Lung (tissue), 12 donors: ENCODE results near the gene SNX17. TPM values are rescaled to one million over a fixed set of nuclear protein-coding genes. Genes with fewer than 3 reads are reported as not detected.

ENCODE experiments used
- ATAC-seq: fragments of 200-7000 bp; cut with Tn5 transposase; one replicate; pipeline ENCODE4 v1.9.1; 2020; ENCODE audit warnings: moderate number of reproducible peaks; ENCODE audit not compliant: insufficient read depth, low FRiP score
- DNase-seq, 3 donors: peaks; one replicate each; pipeline ENCODE4 v3.0.0-alpha.2; 2013 to 2017
- H3K27ac ChIP-seq, 2 donors: one replicate each; pipeline ENCODE4 v1.5.1; 2013; ENCODE audit warnings: mild to moderate bottlenecking in 2 of 2, moderate library complexity in 2 of 2, control low read depth in 1 of 2, inconsistent platforms in 1 of 2, low read depth in 1 of 2, low read length in 1 of 2
- H3K27me3 ChIP-seq, 3 donors: one replicate each; pipeline ENCODE4 v1.5.1; 2013; ENCODE audit warnings: low read length in 2 of 3; ENCODE audit not compliant: control insufficient read depth in 3 of 3, insufficient read depth in 3 of 3
- H3K36me3 ChIP-seq, 4 donors: one replicate each; pipeline ENCODE4 v1.5.1; 2013; ENCODE audit warnings: low read length in 4 of 4, mild to moderate bottlenecking in 1 of 4, moderate library complexity in 1 of 4; ENCODE audit not compliant: control insufficient read depth in 4 of 4, insufficient read depth in 4 of 4
- H3K4me1 ChIP-seq, 5 donors: one replicate each; pipeline ENCODE4 v1.5.1; 2013; ENCODE audit warnings: low read length in 5 of 5, mild to moderate bottlenecking in 2 of 5, moderate library complexity in 1 of 5; ENCODE audit not compliant: control insufficient read depth in 5 of 5, insufficient read depth in 5 of 5
- H3K4me3 ChIP-seq: one replicate; pipeline ENCODE4 v1.5.1; 2013; ENCODE audit warnings: mild to moderate bottlenecking, control low read depth, moderate library complexity
- H3K9ac ChIP-seq, 2 donors: one replicate each; pipeline ENCODE4 v1.5.1; 2013; ENCODE audit warnings: low read length in 2 of 2, control low read depth in 1 of 2; ENCODE audit not compliant: insufficient read depth in 1 of 2
- H3K9me3 ChIP-seq, 4 donors: one replicate each; pipeline ENCODE4 v1.5.1; 2013; ENCODE audit warnings: low read length in 3 of 4, mild to moderate bottlenecking in 1 of 4, moderate library complexity in 1 of 4; ENCODE audit not compliant: control insufficient read depth in 4 of 4, insufficient read depth in 3 of 4
- WGBS, 2 donors: extraction: QIAGEN DNeasy Blood & Tissue Kit; methylation state at CpG; one replicate each; pipeline ENCODE4 v1.1.7; 2013; 5-methylcytosine and 5-hydroxymethylcytosine counted together
- polyA plus RNA-seq, 2 donors: library from polyadenylated mRNA; stranded (reverse); fragments of 200-250 nt; gene quantifications; one replicate each; pipeline ENCODE4 v1.2.1, GENCODE V29; 2013
- total RNA-seq, 2 donors: library from RNA; depleted of rRNA in 1 of 2; stranded (reverse); fragments of >200 nt in 1 of 2; gene quantifications; one replicate each; pipeline ENCODE4 v1.2.1, GENCODE V29; 2014 to 2021
- TF ChIP-seq, protein P1 (sequence below): IDR thresholded peaks from 2 replicates; pipeline ENCODE4 v1.5.1; 2012; ENCODE audit warnings: mild to moderate bottlenecking; ENCODE audit errors: control extremely low read depth, extremely low read depth
- donor health status: control.
- donor health status: control.
- donor health status: Bipolar disorder and iron deficiency.
- donor health status: healthy.
- donor health status: DM: yes; HTN: yes; CAD: no.

Gene SNX17
- total and polyA plus RNA-seq, 4 donors = 65.8 to 129 (median 95.7) TPM

DNA sequence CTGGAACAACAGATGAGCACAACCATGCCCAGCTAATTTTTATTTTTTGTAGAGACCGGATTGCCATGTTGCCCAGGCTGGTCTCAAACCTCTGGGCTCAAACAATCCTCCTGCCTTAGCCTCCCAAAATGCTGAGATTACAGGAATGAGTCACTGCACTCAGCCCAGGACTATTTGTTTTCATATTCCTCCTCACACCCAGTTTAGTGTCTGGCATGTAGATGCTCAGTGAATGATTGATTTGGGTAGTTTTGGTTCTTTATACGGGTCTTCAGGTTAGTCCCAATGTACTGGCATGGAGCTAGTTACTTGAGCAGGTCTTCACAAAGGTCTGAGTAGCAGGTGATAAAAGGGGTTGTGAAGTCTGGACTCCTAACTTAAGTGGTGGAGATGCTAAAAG is 6.5 kb upstream of the SNX17 start:
- ATAC-seq (no peak), DNase-seq (no peak)
- TF ChIP-seq, protein P1, sequence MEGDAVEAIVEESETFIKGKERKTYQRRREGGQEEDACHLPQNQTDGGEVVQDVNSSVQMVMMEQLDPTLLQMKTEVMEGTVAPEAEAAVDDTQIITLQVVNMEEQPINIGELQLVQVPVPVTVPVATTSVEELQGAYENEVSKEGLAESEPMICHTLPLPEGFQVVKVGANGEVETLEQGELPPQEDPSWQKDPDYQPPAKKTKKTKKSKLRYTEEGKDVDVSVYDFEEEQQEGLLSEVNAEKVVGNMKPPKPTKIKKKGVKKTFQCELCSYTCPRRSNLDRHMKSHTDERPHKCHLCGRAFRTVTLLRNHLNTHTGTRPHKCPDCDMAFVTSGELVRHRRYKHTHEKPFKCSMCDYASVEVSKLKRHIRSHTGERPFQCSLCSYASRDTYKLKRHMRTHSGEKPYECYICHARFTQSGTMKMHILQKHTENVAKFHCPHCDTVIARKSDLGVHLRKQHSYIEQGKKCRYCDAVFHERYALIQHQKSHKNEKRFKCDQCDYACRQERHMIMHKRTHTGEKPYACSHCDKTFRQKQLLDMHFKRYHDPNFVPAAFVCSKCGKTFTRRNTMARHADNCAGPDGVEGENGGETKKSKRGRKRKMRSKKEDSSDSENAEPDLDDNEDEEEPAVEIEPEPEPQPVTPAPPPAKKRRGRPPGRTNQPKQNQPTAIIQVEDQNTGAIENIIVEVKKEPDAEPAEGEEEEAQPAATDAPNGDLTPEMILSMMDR = no peak
- peaks cover 0 to 1% (median 0%) of the 10 kb centered on the region in 5 donors for H3K4me1 ChIP-seq
- WGBS, 2 donors = 86 to 90% methylated on average over 2 of the region's 2 CpGs
- no peak overlapping the region for H3K27ac ChIP-seq
- H3K27me3 ChIP-seq = no peaks in the 10 kb centered on the region
- H3K4me3 ChIP-seq = no peak overlapping the region
- H3K36me3 ChIP-seq = peaks cover 17 to 31% (median 25%) of the 10 kb centered on the region in 4 donors
- no peak overlapping the region for H3K9ac ChIP-seq
- H3K9me3 ChIP-seq = no peaks in the 10 kb centered on the region

DNA sequence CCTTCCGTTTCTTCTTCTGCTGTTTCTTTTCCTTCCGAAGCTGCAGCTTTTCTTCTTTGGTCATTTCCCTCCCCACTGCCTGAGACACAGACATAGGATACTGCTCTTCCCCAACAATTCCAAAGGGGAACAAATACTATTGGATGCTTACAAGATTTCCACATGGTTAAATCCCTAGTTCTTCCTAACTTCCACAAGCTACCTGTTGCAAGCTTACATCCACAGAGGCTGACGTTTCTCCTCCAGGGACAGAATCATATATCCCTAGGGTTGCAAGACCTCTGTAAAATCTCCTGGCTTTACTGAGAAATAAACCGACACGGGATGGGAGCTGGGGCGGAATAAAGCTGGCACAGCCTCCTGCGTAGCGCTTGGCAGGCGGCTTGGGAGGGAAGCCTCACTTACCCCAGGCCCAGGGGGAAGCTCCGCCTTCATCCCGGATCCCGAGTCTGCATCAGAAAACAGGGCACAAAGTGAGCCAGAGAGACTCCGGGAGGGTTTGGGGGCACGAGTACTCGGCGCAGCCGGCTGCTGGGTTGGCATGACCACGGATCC is 868 bp upstream of the SNX17 start:
- TF ChIP-seq, protein P1 = no peak
- ATAC-seq = peak; percentile 32
- H3K9ac ChIP-seq = peak overlapping the region; percentile 80 to 82
- H3K27ac ChIP-seq = peak overlapping the region; percentile 92 to 95
- DNase-seq = peak in 2 of 3 donors; percentile 73 to 79
- H3K36me3 ChIP-seq = peaks cover 21 to 44% (median 37%) of the 10 kb centered on the region in 4 donors
- H3K9me3 ChIP-seq = no peaks in the 10 kb centered on the region
- 1% methylated on average over 18 of the region's 18 CpGs for WGBS, 2 donors
- peak overlapping the region; percentile 78 for H3K4me3 ChIP-seq
- no peaks in the 10 kb centered on the region for H3K27me3 ChIP-seq
- H3K4me1 ChIP-seq = peaks cover 2 to 15% (median 8%) of the 10 kb centered on the region in 5 donors

DNA sequence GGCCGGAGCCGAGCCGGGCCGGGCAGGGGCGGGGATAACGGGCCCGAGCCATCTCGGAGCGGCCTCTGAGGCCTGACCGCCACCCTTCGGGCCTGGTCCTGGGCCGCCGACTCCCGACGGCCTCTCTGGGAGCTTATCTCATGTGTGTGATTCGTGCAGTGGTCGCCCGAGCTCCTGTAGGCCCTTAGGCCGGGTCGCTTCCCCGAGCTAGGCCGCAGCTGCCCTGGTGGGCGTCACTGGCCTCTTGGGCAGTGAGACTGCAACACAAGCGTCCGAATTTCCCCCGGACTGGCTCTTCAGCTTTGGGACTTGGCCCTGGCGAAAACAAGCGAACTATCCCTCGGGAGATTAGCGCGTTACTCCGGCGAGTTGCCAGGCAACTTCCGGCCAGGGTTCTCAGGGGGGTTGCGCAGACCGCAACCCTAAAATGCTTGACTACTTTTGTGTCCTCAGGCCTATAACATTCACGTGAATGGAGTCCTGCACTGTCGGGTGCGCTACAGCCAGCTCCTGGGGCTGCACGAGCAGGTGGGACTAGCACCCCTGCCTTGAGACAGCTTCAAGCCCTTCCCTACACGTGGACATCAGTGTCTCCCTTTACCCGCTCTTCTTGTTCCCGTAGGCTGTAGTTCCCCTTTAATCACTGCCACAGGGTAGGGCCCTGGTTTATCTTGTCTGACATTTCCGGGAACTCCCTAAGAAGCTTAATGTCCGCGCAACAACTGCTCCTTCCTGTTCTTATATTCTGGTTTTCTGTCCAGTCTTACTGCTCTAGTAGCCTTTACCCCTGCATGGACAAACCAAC is 602 bp downstream of the SNX17 start:
- no peaks in the 10 kb centered on the region for H3K27me3 ChIP-seq
- 0% methylated on average over 43 to 46 of the region's 46 CpGs for WGBS, 2 donors
- H3K4me1 ChIP-seq = peaks cover 2 to 15% (median 8%) of the 10 kb centered on the region in 5 donors
- peaks cover 26 to 57% (median 48%) of the 10 kb centered on the region in 4 donors for H3K36me3 ChIP-seq
- TF ChIP-seq, protein P1 = no peak
- H3K27ac ChIP-seq = peak overlapping the region; percentile 67 to 91
- H3K4me3 ChIP-seq = peak overlapping the region; percentile 97
- no peaks in the 10 kb centered on the region for H3K9me3 ChIP-seq
- ATAC-seq (peak; percentile 8), DNase-seq (peak in 2 of 3 donors; percentile 26 to 38)
- H3K9ac ChIP-seq = peak overlapping the region; percentile 78 to 88
